ENCODE results near the gene HIGD2A.

GRCh38 chr5:176425791-176426190, 37.2 kb downstream of the HIGD2A start:
- TF ChIP-seq CTCF (IDR thresholded peaks at IDR 0.05; ENCODE audit: insufficient read depth, low read depth, low read length) (no peak), EZH2 (IDR thresholded peaks at IDR 0.05; ENCODE audit: insufficient read depth, low read length) (no peak)

Measured in astrocyte (in vitro differentiated cells and primary cell).